ENCODE data around the gene ARHGEF26. TPM values are rescaled to one million over a fixed set of nuclear protein-coding genes. Genes with fewer than 3 reads are reported as not detected.
"Not testable (repeated sequence)": the region's sequence is repeated elsewhere in the genome, so short reads cannot be mapped to it uniquely, and the experiment has no call there.

Gene ARHGEF26
- 14.3 and 19.4 TPM in 2 replicates for total RNA-seq (2014; rRNA removed; shearing (Covaris generic))

DNA sequence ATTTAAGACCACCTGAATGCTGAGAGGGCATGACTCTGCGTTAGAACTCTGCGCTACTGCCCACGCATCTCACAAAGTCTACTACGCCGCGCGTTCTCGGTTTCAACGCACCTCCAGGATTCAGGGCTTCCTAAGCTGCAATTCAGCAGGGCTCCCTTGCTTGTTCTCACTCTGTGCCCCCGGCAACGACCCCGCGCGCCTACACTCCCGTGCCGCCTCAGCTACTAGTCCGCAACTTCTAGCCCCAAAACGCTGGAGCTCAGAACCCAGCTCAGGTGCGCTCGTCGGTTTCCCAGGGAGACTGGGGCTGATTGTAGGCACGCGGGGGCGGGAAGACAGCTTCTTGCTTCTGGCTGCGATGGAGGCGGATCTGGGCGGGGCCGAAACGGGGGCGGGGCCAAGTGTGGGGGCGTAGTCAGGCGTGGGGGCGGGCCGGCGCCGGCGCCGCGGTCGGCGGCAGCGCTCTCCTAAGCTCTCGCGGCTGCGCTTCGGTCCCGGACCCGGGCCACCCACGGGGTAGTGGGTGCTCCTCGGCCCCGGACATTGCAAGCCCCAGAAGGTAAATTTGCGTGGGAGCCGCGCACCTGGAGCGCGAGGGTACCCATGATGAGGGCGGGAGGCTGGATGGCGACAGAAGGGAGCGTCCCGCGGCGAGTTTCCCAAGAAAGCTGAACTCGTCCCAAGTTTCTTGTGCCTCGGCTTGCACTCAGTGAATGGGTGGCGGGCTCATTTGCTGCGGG, at the start of gene ARHGEF26:
TSS of gene ARHGEF26 (plus strand) at position 430 of the 740 bp plus-strand sequence. CDS start 603 bp downstream, outside the sequence.
- Histone ChIP-seq H3K9me3 (replicated peaks) (no peaks in the 10 kb centered on the region), H3K4me3 (peak within 1 kb of the TSS; percentile 90), H3K36me3 (no peaks in the 10 kb centered on the region), H3K4me1 (0 out of 2 replicates have a peak, but pooled peaks cover 4% of the 10 kb centered on the region), H3K27me3 (no peaks in the 10 kb centered on the region), H3K27ac (peak within 1 kb of the TSS; percentile 68)
- peak; percentile 82 to 83 for DNase-seq

- no peaks in the 10 kb centered on the region for H3K27me3 ChIP-seq
- no peaks in the 10 kb centered on the region for H3K4me1 ChIP-seq
- no peak overlapping the region for H3K27ac ChIP-seq
- no peaks in the 10 kb centered on the region for H3K9me3 ChIP-seq (replicated peaks)
- H3K4me3 ChIP-seq, result no peak overlapping the region
- DNase-seq, result no peak
- no peaks in the 10 kb centered on the region for H3K36me3 ChIP-seq
Measured at GRCh38 chr3:154074966-154075365, 46.2 kb upstream of the ARHGEF26 start.

- no peaks in the 10 kb centered on the region for H3K9me3 ChIP-seq (replicated peaks)
- H3K4me1 ChIP-seq, result no peaks in the 10 kb centered on the region
- H3K27me3 ChIP-seq, result no peaks in the 10 kb centered on the region
- no peaks in the 10 kb centered on the region for H3K36me3 ChIP-seq
- H3K27ac ChIP-seq, result no peak overlapping the region
- DNase-seq, result no peak
- H3K4me3 ChIP-seq, result no peak overlapping the region
Measured at GRCh38 chr3:154078672-154079071, 42.5 kb upstream of the ARHGEF26 start.

GRCh38 chr3:154081305-154081704, 39.9 kb upstream of the ARHGEF26 start:
- Histone ChIP-seq H3K4me1 (no peaks in the 10 kb centered on the region), H3K27me3 (no peaks in the 10 kb centered on the region), H3K27ac (no peak overlapping the region), H3K9me3 (replicated peaks) (no peaks in the 10 kb centered on the region), H3K4me3 (no peak overlapping the region), H3K36me3 (no peaks in the 10 kb centered on the region)
- DNase-seq, result no peak

- Histone ChIP-seq H3K27ac (no peak overlapping the region), H3K4me1 (no peaks in the 10 kb centered on the region), H3K36me3 (no peaks in the 10 kb centered on the region), H3K9me3 (replicated peaks) (no peaks in the 10 kb centered on the region), H3K4me3 (no peak overlapping the region), H3K27me3 (no peaks in the 10 kb centered on the region)
- DNase-seq, result no peak
Measured at GRCh38 chr3:154085071-154085470, 36.1 kb upstream of the ARHGEF26 start.

DNA sequence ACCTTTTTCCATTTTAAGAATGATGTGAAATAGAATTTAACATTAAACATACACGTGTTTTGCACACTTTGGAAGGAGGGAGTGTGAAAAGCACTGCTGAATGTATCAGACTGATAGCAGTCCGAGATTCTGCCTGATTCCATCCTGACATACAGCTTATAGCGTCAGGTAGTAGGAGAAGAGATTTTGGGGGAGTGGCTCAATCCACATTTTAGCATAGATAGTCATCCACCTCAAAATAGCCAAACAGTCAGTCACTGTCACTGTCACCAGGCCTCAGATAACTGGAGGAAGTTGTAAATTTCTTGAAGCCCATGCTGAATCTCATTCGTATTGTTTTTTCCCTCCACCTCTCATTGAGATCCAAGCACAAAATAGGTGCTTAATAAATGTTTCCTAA, 35.4 kb upstream of the ARHGEF26 start:
- no peaks in the 10 kb centered on the region for H3K27me3 ChIP-seq
- H3K4me3 ChIP-seq, result no peak overlapping the region
- H3K9me3 ChIP-seq (replicated peaks), result no peaks in the 10 kb centered on the region
- no peaks in the 10 kb centered on the region for H3K36me3 ChIP-seq
- DNase-seq, result no peak
- no peak overlapping the region for H3K27ac ChIP-seq
- no peaks in the 10 kb centered on the region for H3K4me1 ChIP-seq

DNA sequence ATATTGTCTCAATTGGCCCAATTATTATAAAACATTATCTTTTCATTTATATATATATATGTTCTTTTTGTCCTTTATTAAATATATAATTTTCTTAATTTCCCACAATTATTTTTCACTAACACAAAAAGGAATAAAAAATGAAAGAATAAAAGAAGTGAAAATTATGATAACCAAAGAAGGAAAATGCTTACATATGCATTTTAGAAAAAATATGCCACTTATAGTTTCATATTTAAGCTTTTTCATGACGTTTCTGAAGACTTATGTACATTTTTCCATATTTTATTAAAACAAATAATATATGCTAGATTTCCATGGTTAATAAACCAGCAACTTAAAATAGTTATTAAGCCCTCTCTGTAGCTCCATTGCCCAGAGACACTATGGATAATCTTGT, 34.9 kb upstream of the ARHGEF26 start:
- no peaks in the 10 kb centered on the region for H3K4me1 ChIP-seq
- no peak for DNase-seq
- H3K9me3 ChIP-seq (replicated peaks), result no peaks in the 10 kb centered on the region
- H3K27ac ChIP-seq, result no peak overlapping the region
- H3K27me3 ChIP-seq, result no peaks in the 10 kb centered on the region
- H3K4me3 ChIP-seq, result no peak overlapping the region
- H3K36me3 ChIP-seq, result no peaks in the 10 kb centered on the region

- not testable (repeated sequence) for H3K27me3 ChIP-seq; H3K27ac ChIP-seq; H3K36me3 ChIP-seq; H3K9me3 ChIP-seq (replicated peaks); H3K4me3 ChIP-seq; H3K4me1 ChIP-seq; DNase-seq
Measured at GRCh38 chr3:154087756-154088480, 33.3 kb upstream of the ARHGEF26 start.

DNA sequence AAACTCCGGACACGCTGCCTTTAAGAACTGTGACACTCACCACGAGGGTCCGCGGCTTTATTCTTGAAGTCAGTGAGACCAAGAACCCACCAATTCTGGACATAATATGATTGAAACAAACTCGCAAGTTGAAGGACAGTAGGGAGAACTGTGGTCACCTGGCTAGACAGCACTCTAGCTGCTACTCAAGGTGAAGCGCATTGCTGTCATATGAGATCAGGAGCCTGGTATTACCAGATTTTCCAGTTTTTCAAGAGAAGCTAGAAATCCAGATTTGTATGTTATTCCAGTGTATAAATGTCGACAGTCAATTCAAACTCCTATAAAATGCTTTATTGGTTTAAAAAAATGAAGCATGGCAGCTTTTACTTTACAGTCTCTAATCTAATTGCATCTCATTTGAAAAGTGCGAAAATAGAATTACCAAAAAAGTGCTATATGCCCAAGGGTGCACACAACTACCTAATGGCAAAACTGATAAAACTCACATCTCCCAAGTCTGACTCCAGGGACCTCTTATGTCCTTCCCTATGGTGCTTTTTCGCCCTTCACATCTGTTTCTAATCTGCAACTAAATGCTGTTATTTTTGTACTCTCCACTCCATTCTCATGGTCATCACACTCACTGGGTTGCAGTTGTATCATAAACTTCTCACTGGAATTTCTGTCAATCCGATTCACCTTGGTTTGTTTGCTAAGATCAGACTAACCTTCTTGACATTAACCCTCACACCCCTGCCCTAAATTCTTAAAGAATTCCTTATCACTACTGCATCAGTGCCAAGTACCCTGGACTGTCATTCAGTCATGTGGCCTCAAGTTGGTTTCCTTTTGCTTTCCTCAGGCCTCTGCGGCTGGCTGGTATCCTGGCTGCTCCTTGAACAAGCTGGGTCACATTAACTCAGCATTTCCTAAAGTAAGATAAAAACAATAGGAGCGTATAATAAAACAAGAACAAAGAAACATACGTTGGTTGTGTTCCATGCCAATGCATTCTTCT, 31.5 kb upstream of the ARHGEF26 start:
- no peak overlapping the region for H3K4me3 ChIP-seq
- no peak for DNase-seq
- no peaks in the 10 kb centered on the region for H3K9me3 ChIP-seq (replicated peaks)
- no peaks in the 10 kb centered on the region for H3K27me3 ChIP-seq
- H3K36me3 ChIP-seq, result no peaks in the 10 kb centered on the region
- H3K4me1 ChIP-seq, result no peaks in the 10 kb centered on the region
- no peak overlapping the region for H3K27ac ChIP-seq

DNA sequence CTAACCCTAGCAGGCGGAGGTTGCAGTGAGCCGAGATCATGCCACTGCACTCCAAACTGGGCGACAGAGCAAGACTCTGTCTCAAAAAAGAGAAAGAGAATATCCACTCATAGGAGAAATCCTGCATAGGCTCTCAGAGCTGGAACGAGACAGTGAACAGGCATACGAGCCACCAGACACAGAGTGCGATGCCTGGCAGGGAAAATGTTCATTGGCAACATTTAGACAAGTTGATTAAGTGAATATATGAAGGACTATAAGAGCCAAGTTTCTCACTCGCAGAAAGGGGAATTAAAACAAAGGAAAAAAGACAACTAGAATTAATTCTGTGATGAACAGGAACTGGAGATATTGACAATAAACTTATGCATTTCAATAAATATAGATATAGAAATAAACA, 27.1 kb upstream of the ARHGEF26 start:
- no peak for DNase-seq
- Histone ChIP-seq H3K9me3 (replicated peaks) (no peaks in the 10 kb centered on the region), H3K4me3 (no peak overlapping the region), H3K4me1 (no peaks in the 10 kb centered on the region), H3K27ac (no peak overlapping the region), H3K36me3 (no peaks in the 10 kb centered on the region), H3K27me3 (no peaks in the 10 kb centered on the region)

DNA sequence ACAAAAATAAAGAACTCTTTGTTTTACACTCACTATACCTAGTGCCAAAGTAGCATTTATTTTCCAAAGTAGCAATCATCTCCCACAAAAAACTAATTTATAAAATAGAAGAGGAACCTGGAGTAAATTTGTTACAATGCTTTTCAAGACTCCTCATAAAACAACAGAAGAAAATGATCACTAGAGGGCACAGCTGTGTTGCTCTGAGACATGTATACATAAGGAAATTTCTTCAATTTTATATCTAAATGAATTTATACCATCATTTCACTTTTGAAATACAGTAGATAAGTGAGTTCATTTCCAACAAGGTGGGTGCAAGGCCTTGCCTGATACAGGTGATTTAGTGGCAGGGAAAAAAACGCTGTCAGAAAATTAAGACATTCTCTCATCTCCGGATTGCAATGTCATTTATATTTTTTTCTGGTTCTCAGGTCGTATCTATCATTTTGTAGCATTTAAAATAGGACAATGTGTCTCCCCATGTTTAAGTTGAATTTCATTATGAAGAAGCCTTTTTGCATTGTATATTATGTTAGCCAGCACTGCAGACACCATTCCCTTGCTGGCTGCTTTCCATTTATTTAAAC, 25.3 kb upstream of the ARHGEF26 start:
- Histone ChIP-seq H3K27ac (no peak overlapping the region), H3K27me3 (no peaks in the 10 kb centered on the region), H3K4me3 (no peak overlapping the region), H3K4me1 (no peaks in the 10 kb centered on the region), H3K9me3 (replicated peaks) (no peaks in the 10 kb centered on the region), H3K36me3 (no peaks in the 10 kb centered on the region)
- peak in 1 of 2 experiments; percentile 4 for DNase-seq

GRCh38 chr3:154098376-154098775, 22.8 kb upstream of the ARHGEF26 start:
- no peaks in the 10 kb centered on the region for H3K9me3 ChIP-seq (replicated peaks)
- H3K27me3 ChIP-seq, result no peaks in the 10 kb centered on the region
- no peaks in the 10 kb centered on the region for H3K4me1 ChIP-seq
- H3K4me3 ChIP-seq, result no peak overlapping the region
- H3K36me3 ChIP-seq, result no peaks in the 10 kb centered on the region
- no peak overlapping the region for H3K27ac ChIP-seq
- no peak for DNase-seq

GRCh38 chr3:154100556-154100955, 20.6 kb upstream of the ARHGEF26 start:
- no peaks in the 10 kb centered on the region for H3K27me3 ChIP-seq
- no peaks in the 10 kb centered on the region for H3K9me3 ChIP-seq (replicated peaks)
- no peaks in the 10 kb centered on the region for H3K4me1 ChIP-seq
- DNase-seq, result no peak
- no peak overlapping the region for H3K27ac ChIP-seq
- H3K4me3 ChIP-seq, result no peak overlapping the region
- H3K36me3 ChIP-seq, result no peaks in the 10 kb centered on the region

- Histone ChIP-seq H3K27me3 (no peaks in the 10 kb centered on the region), H3K9me3 (replicated peaks) (no peaks in the 10 kb centered on the region), H3K4me1 (no peaks in the 10 kb centered on the region), H3K27ac (no peak overlapping the region), H3K36me3 (no peaks in the 10 kb centered on the region), H3K4me3 (no peak overlapping the region)
- DNase-seq, result no peak
Measured at GRCh38 chr3:154101250-154101649, 19.9 kb upstream of the ARHGEF26 start.

Measured in SJCRH30 (cell line).